BE2C (cell line): ENCODE results near the gene RNF150.

ENCODE experiments used
- DNase-seq: peaks from one replicate; pipeline ENCODE4 v3.0.0-alpha.2; 2020
- H3K27me3 ChIP-seq: fragments of 250-450 bp; sonication (Bioruptor Pico); 2 replicates; pipeline ENCODE4 v1.5.1; 2020; ENCODE audit warnings: mild to moderate bottlenecking
- H3K36me3 ChIP-seq: fragments of 250-450 bp; sonication (Bioruptor Pico); 2 replicates; pipeline ENCODE4 v1.5.1; 2020; ENCODE audit warnings: mild to moderate bottlenecking
- H3K4me1 ChIP-seq: fragments of 250-450 bp; sonication (Bioruptor Pico); 2 replicates; pipeline ENCODE4 v1.5.1; 2020
- H3K4me3 ChIP-seq: 2 replicates; pipeline ENCODE4 v1.5.1; 2011; ENCODE audit warnings: low read depth, low read length
- H3K9me3 ChIP-seq: fragments of 250-450 bp; sonication (Bioruptor Pico); 2 replicates; pipeline ENCODE4 v1.5.1; 2020
- CTCF ChIP-seq: IDR thresholded peaks from 2 replicates; pipeline ENCODE4 v1.5.1; 2012; ENCODE audit warnings: mild to moderate bottlenecking, low read depth, low read length

RNF150 gene

GRCh38 chr4:141101511-141101910 lies 31.8 kb downstream of the RNF150 start:
- Histone ChIP-seq H3K27me3 (no peaks in the 10 kb centered on the region), H3K9me3 (no peaks in the 10 kb centered on the region), H3K4me1 (peaks cover 4% of the 10 kb centered on the region), H3K36me3 (no peaks in the 10 kb centered on the region), H3K4me3 (no peak overlapping the region)
- TF ChIP-seq CTCF = no peak
- DNase-seq = no peak

- no peak overlapping the region for H3K4me3 ChIP-seq
- peaks cover 4% of the 10 kb centered on the region for H3K4me1 ChIP-seq
- no peak for TF ChIP-seq CTCF
- no peaks in the 10 kb centered on the region for H3K9me3 ChIP-seq
- no peak for DNase-seq
- H3K27me3 ChIP-seq = no peaks in the 10 kb centered on the region
- H3K36me3 ChIP-seq = no peaks in the 10 kb centered on the region
These were observed 33.9 kb downstream of the RNF150 start for GRCh38 chr4:141099326-141099725.

- DNase-seq = no peak
- H3K4me3 ChIP-seq = no peak overlapping the region
- no peaks in the 10 kb centered on the region for H3K9me3 ChIP-seq
- no peaks in the 10 kb centered on the region for H3K36me3 ChIP-seq
- TF ChIP-seq CTCF = no peak
- H3K27me3 ChIP-seq = no peaks in the 10 kb centered on the region
- H3K4me1 ChIP-seq = peaks cover 4% of the 10 kb centered on the region
These were observed 35.1 kb downstream of the RNF150 start for GRCh38 chr4:141098163-141098562.

GRCh38 chr4:141090473-141090872 lies 42.8 kb downstream of the RNF150 start:
- no peak for DNase-seq
- TF ChIP-seq CTCF = no peak
- H3K36me3 ChIP-seq = no peaks in the 10 kb centered on the region

GRCh38 chr4:141081921-141082395 lies 51.3 kb downstream of the RNF150 start:
- H3K27me3 ChIP-seq = no peaks in the 10 kb centered on the region
- DNase-seq = no peak
- peaks cover 28% of the 10 kb centered on the region for H3K4me1 ChIP-seq
- no peak for TF ChIP-seq CTCF
- no peaks in the 10 kb centered on the region for H3K36me3 ChIP-seq
- no peak overlapping the region for H3K4me3 ChIP-seq
- H3K9me3 ChIP-seq = no peaks in the 10 kb centered on the region

More at GRCh38 chr4:141090473-141090872, 42.8 kb downstream of the RNF150 start:
- H3K9me3 ChIP-seq = no peaks in the 10 kb centered on the region
- H3K27me3 ChIP-seq = no peaks in the 10 kb centered on the region
- no peaks in the 10 kb centered on the region for H3K4me1 ChIP-seq
- no peak overlapping the region for H3K4me3 ChIP-seq

GRCh38 chr4:141080668-141081067 lies 52.6 kb downstream of the RNF150 start:
- H3K4me3 ChIP-seq = no peak overlapping the region
- no peaks in the 10 kb centered on the region for H3K9me3 ChIP-seq
- no peak for DNase-seq
- no peaks in the 10 kb centered on the region for H3K27me3 ChIP-seq
- peaks cover 28% of the 10 kb centered on the region for H3K4me1 ChIP-seq
- no peak for TF ChIP-seq CTCF
- no peaks in the 10 kb centered on the region for H3K36me3 ChIP-seq
